ENCODE measurements around the gene TMCC1. TPM values are rescaled to one million over a fixed set of nuclear protein-coding genes. Genes with fewer than 3 reads are reported as not detected.

The TMCC1 gene
- polyA plus RNA-seq, 1 experiment, result 14.4 TPM

DNA sequence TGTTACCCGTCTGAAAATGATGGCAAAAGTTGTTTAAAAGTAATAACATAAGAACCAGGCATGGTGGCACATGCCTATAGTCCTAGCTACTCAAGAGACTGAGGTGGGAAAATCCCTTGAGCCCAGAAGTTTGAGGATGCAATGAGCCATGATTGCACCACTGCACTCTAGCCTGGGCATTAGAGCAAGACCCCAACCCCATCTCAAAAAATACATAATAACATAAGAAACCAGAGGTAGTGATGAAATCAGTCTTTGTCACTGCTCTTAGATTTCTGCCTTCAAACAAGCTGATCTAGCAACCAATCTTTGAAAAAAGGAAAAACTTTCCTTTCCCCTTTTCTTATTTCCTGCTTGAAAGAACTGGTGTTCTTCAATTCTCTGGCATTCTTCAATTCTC is 71.3 kb downstream of the TMCC1 start:
- TF ChIP-seq, protein P1, sequence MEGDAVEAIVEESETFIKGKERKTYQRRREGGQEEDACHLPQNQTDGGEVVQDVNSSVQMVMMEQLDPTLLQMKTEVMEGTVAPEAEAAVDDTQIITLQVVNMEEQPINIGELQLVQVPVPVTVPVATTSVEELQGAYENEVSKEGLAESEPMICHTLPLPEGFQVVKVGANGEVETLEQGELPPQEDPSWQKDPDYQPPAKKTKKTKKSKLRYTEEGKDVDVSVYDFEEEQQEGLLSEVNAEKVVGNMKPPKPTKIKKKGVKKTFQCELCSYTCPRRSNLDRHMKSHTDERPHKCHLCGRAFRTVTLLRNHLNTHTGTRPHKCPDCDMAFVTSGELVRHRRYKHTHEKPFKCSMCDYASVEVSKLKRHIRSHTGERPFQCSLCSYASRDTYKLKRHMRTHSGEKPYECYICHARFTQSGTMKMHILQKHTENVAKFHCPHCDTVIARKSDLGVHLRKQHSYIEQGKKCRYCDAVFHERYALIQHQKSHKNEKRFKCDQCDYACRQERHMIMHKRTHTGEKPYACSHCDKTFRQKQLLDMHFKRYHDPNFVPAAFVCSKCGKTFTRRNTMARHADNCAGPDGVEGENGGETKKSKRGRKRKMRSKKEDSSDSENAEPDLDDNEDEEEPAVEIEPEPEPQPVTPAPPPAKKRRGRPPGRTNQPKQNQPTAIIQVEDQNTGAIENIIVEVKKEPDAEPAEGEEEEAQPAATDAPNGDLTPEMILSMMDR (IDR thresholded peaks at IDR 0.05; ENCODE audit: insufficient read depth, low read depth, low read length), result no peak
- ChIA-PET CTCF (interaction anchor here (0.6 to 4.4 kb wide), 4 partner anchors 10 to 769 kb away, joined by 3 to 31 read pairs (median 4); no protein-coding TSS in a partner anchor), POLR2A (interaction anchor here (0.6 kb wide), 1 partner anchor 268 kb away, joined by 5 read pairs; no protein-coding TSS in a partner anchor)
- no peaks in the 10 kb centered on the region for H3K36me3 ChIP-seq (ENCODE audit: control insufficient read depth, insufficient read depth, low read length)
- H3K27me3 ChIP-seq (ENCODE audit: control insufficient read depth, insufficient read depth, low read length), result no peaks in the 10 kb centered on the region
- no peak overlapping the region for H3K4me3 ChIP-seq (ENCODE audit: low read depth, low read length)
- DNase-seq (ENCODE audit: low read depth), result no peak

DNA sequence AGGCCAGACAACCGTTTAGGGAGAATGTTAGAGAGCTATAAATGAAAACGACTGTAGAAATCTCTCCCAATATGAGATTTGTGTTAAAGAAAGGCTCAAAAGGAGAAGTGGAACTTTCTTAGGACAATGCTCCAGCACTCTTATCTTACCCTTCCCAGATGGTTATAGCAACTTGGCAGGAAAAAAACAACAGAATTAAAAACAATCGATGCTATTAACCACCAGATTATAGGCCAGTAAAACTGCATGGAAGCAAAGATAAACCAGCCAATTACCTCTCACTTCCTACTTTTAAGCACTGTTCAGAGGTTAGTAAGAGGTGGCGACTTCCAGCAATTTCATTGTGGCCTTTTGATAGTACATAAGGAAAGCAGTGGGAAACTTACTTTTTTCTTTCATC is 72.9 kb downstream of the TMCC1 start:
- DNase-seq (ENCODE audit: low read depth), result no peak
- Histone ChIP-seq H3K27me3 (ENCODE audit: control insufficient read depth, insufficient read depth, low read length) (no peaks in the 10 kb centered on the region), H3K36me3 (ENCODE audit: control insufficient read depth, insufficient read depth, low read length) (no peaks in the 10 kb centered on the region), H3K4me3 (ENCODE audit: low read depth, low read length) (no peak overlapping the region)
- CTCF ChIA-PET, result interaction anchor here (0.9 kb wide), 1 partner anchor 331 kb away, joined by 3 read pairs; no protein-coding TSS in a partner anchor
- TF ChIP-seq, protein P1 (IDR thresholded peaks at IDR 0.05; ENCODE audit: insufficient read depth, low read depth, low read length), result no peak
- POLR2A ChIA-PET, result no interaction called here

DNA sequence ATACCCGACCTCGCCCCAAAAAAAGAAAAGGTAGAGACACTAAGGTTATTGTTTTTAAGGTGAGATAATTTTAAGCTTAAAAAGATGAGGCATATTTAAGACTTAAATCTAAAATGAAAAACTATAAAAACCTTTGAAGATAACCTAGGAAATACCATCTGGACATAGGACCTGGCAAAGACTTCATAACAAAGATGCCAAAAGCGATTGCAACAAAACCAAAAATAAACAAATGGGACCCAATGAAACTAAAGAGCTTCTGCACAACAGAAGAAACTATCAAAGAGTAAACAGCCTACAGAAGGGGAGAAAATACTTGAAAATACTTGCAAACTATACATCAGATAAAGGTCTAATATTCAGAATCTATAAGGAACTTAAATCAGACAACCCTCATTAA is 80.9 kb downstream of the TMCC1 start:
- Histone ChIP-seq H3K27me3 (ENCODE audit: control insufficient read depth, insufficient read depth, low read length) (no peaks in the 10 kb centered on the region), H3K36me3 (ENCODE audit: control insufficient read depth, insufficient read depth, low read length) (no peaks in the 10 kb centered on the region), H3K4me3 (ENCODE audit: low read depth, low read length) (no peak overlapping the region)
- ChIA-PET CTCF (interaction anchor here (1.0 to 1.3 kb wide), 3 partner anchors 10 to 13 kb away, joined by 3 to 5 read pairs (median 4); no protein-coding TSS in a partner anchor), POLR2A (interaction anchor here (0.6 kb wide), 1 partner anchor 222 kb away, joined by 10 read pairs; no protein-coding TSS in a partner anchor)
- no peak for DNase-seq (ENCODE audit: low read depth)
- TF ChIP-seq, protein P1 (IDR thresholded peaks at IDR 0.05; ENCODE audit: insufficient read depth, low read depth, low read length), result no peak

DNA sequence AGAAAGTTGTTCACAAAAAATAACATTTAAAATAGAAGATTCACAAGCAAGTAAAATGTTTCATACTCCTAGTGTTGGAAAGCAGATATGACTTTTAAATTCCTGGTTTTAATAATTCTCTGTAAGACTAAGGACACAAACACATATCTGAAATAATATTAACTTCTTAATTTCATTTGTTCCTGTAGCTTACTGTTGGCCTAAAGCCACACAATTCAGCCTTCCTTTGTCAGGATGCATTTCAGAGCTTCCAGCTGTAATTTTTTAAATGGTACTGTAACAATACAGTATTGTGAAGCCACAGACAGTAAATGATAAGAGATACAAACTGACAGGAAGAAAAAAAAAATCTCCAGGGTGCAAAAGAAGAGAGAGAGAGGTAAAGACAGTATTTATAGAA is 84.2 kb downstream of the TMCC1 start:
- POLR2A ChIA-PET, result no interaction called here
- H3K36me3 ChIP-seq (ENCODE audit: control insufficient read depth, insufficient read depth, low read length), result no peaks in the 10 kb centered on the region
- no peaks in the 10 kb centered on the region for H3K27me3 ChIP-seq (ENCODE audit: control insufficient read depth, insufficient read depth, low read length)
- DNase-seq (ENCODE audit: low read depth), result no peak
- TF ChIP-seq, protein P1 (IDR thresholded peaks at IDR 0.05; ENCODE audit: insufficient read depth, low read depth, low read length), result no peak
- no peak overlapping the region for H3K4me3 ChIP-seq (ENCODE audit: low read depth, low read length)
- CTCF ChIA-PET, result interaction anchor here (0.7 to 1.3 kb wide), 5 partner anchors 12 to 167 kb away, joined by 3 to 5 read pairs (median 4); no protein-coding TSS in a partner anchor

- H3K36me3 ChIP-seq (ENCODE audit: control insufficient read depth, insufficient read depth, low read length), result peaks cover 1% of the 10 kb centered on the region; the same call in 1 of the 2 replicates
- TF ChIP-seq, protein P1 (IDR thresholded peaks at IDR 0.05; ENCODE audit: insufficient read depth, low read depth, low read length), result no peak
- H3K4me3 ChIP-seq (ENCODE audit: low read depth, low read length), result no peak overlapping the region
- H3K27me3 ChIP-seq (ENCODE audit: control insufficient read depth, insufficient read depth, low read length), result no peaks in the 10 kb centered on the region
- DNase-seq (ENCODE audit: low read depth), result no peak
- CTCF ChIA-PET, result interaction anchor here (1.6 kb wide), 1 partner anchor 21 kb away, joined by 3 read pairs; no protein-coding TSS in a partner anchor
- POLR2A ChIA-PET, result no interaction called here
These were observed 97.4 kb downstream of the TMCC1 start for GRCh38 chr3:129796146-129796545.
